LNCAP (cell line): ENCODE data around the gene SPATA32.

Source experiments
- CTCF ChIP-seq: fragments of 450-650 bp; IDR thresholded peaks from 2 replicates; pipeline ENCODE4 v1.5.1; 2017; ENCODE audit warnings: mild to moderate bottlenecking

The SPATA32 gene

GRCh38 chr17:45283711-45284110 is 21.8 kb upstream of the SPATA32 start:
- TF ChIP-seq CTCF = no peak

- no peak for TF ChIP-seq CTCF
Measured at GRCh38 chr17:45282683-45283644, 21.1 kb upstream of the SPATA32 start.

- TF ChIP-seq CTCF = no peak
Measured at GRCh38 chr17:45279898-45280297, 18.0 kb upstream of the SPATA32 start.

GRCh38 chr17:45277992-45278391 is 16.1 kb upstream of the SPATA32 start:
- TF ChIP-seq CTCF = no peak

GRCh38 chr17:45277216-45277849 is 15.4 kb upstream of the SPATA32 start:
- TF ChIP-seq CTCF = peak; percentile 85

DNA sequence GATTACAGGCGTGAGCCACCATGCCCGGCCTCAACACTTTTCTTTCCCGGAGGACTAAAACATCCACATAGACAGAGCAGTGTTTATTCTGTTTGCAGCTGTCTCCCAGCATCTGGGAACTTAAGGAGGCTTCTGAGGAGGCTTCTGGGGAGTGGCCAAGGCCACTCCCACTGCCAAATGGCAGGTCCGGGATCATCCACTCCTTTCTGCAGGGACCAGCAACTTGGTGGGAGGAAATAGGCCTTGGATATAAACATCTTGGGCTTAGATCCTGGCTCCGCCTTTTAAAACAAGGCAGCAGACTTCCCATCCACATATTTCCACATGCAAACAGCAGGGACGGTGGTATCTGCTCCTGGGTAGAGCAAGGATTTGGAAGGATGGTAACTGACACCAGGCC is 14.1 kb upstream of the SPATA32 start:
- TF ChIP-seq CTCF = no peak

DNA sequence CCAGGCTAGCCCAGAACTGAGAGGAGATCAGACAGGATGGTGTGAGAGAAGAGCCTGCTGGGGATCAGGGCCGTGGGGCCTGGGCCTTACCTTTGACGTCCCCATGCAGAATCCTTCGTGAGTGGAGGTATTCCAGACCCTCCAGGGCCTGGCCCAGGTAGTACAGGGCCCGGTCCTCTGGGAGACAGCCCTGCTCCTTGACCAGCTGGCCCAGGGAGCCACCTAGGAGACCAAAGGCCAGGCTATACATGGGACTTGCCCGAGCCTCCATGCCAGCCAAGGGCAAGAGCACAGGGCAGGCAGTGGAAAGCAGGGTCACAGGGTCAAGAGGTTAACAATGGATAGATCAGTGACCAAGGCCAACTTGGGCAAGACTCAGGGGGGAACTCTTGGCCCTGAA is 12.1 kb upstream of the SPATA32 start:
- TF ChIP-seq CTCF = no peak
